ENCODE results near the gene STK17A. TPM values are rescaled to one million over a fixed set of nuclear protein-coding genes. Genes with fewer than 3 reads are reported as not detected.

STK17A gene
- total RNA-seq, 2 experiments from 2014 or later, result 25.8 to 28.7 TPM

- Histone ChIP-seq H3K4me2 (ENCODE audit: low read length) (peak overlapping the region; percentile 91), H4K20me1 (ENCODE audit: insufficient read depth, low read length) (peaks cover 21% of the 10 kb centered on the region), H3K36me3 (ENCODE audit: insufficient read depth, low read length) (peaks cover 5% of the 10 kb centered on the region), H3K27ac (ENCODE audit: low read depth, low read length, poor library complexity, severe bottlenecking) (no peak overlapping the region), H3K4me1 (ENCODE audit: insufficient read depth, low read length, poor library complexity, severe bottlenecking) (peaks cover 78% of the 10 kb centered on the region), H3K4me3 (ENCODE audit: low read depth, low read length, poor library complexity, severe bottlenecking) (peak overlapping the region; percentile 16), H3K9me3 (ENCODE audit: low read length) (no peaks in the 10 kb centered on the region), H3K9me2 (ENCODE audit: insufficient read depth, low read length) (no peaks in the 10 kb centered on the region), H2AFZ (ENCODE audit: low read length) (no peak overlapping the region), H3K79me2 (ENCODE audit: insufficient read depth, low read depth, low read length) (peaks cover 100% of the 10 kb centered on the region)
- no TSS peak for BruUV-seq (replicated peaks)
- no peak for TF ChIP-seq EZH2phosphoT487 (IDR thresholded peaks at IDR 0.05; ENCODE audit: borderline replicate concordance, low read depth, low read length)
- no peak for TF ChIP-seq CTCF (conservative IDR thresholded peaks at IDR 0.05; ENCODE audit: low read length)
- intact Hi-C loops (cut with micrococcal nuclease; ENCODE audit: unreplicated experiment), result loop anchor here (10.0 kb wide), 2 partner anchors 514 to 654 kb away; partner anchors contain the start of genes MRPL32 and PSMA2
- ChIA-PET POLR2A (interaction anchor here (0.7 to 1.9 kb wide), 7 partner anchors 17 to 111 kb away, joined by 3 to 7 read pairs (median 3); no protein-coding TSS in a partner anchor), CTCF (ENCODE audit: unreplicated experiment) (no interaction called here)
- DNase-seq (ENCODE audit: low spot score), result no peak
Observed at GRCh38 chr7:43588477-43589132, 5.7 kb downstream of the STK17A start.

GRCh38 chr7:43589133-43589478, 6.2 kb downstream of the STK17A start:
- Histone ChIP-seq H3K36me3 (ENCODE audit: insufficient read depth, low read length) (peaks cover 5% of the 10 kb centered on the region), H3K79me2 (ENCODE audit: insufficient read depth, low read depth, low read length) (peaks cover 100% of the 10 kb centered on the region), H2AFZ (ENCODE audit: low read length) (no peak overlapping the region), H3K9me2 (ENCODE audit: insufficient read depth, low read length) (no peaks in the 10 kb centered on the region), H3K4me2 (ENCODE audit: low read length) (peak overlapping the region; percentile 91), H3K27ac (ENCODE audit: low read depth, low read length, poor library complexity, severe bottlenecking) (no peak overlapping the region), H3K9me3 (ENCODE audit: low read length) (no peaks in the 10 kb centered on the region), H3K4me3 (ENCODE audit: low read depth, low read length, poor library complexity, severe bottlenecking) (no peak overlapping the region), H3K4me1 (ENCODE audit: insufficient read depth, low read length, poor library complexity, severe bottlenecking) (peaks cover 83% of the 10 kb centered on the region), H4K20me1 (ENCODE audit: insufficient read depth, low read length) (peaks cover 24% of the 10 kb centered on the region)
- no peak for TF ChIP-seq CTCF (conservative IDR thresholded peaks at IDR 0.05; ENCODE audit: low read length)
- TF ChIP-seq EZH2phosphoT487 (IDR thresholded peaks at IDR 0.05; ENCODE audit: borderline replicate concordance, low read depth, low read length), result no peak
- intact Hi-C loops (cut with micrococcal nuclease; ENCODE audit: unreplicated experiment), result loop anchor here (10.0 kb wide), 2 partner anchors 514 to 654 kb away; partner anchors contain the start of genes MRPL32 and PSMA2
- BruUV-seq (replicated peaks), result no TSS peak
- ChIA-PET CTCF (ENCODE audit: unreplicated experiment) (no interaction called here), POLR2A (interaction anchor here (0.7 to 1.1 kb wide), 3 partner anchors 16 to 61 kb away, joined by 3 read pairs; no protein-coding TSS in a partner anchor)
- DNase-seq (ENCODE audit: low spot score), result no peak

GRCh38 chr7:43589728-43590127, 6.8 kb downstream of the STK17A start:
- POLR2A ChIA-PET, result interaction anchor here (1.0 to 1.1 kb wide), 2 partner anchors 57 to 59 kb away, joined by 3 read pairs; no protein-coding TSS in a partner anchor
- H3K4me3 ChIP-seq (ENCODE audit: low read depth, low read length, poor library complexity, severe bottlenecking), result no peak overlapping the region
- intact Hi-C loops (cut with micrococcal nuclease; ENCODE audit: unreplicated experiment), result loop anchor here (10.0 kb wide), 2 partner anchors 515 to 655 kb away; partner anchors contain the start of genes MRPL32 and PSMA2
- no peak overlapping the region for H3K27ac ChIP-seq (ENCODE audit: low read depth, low read length, poor library complexity, severe bottlenecking)
- TF ChIP-seq CTCF (conservative IDR thresholded peaks at IDR 0.05; ENCODE audit: low read length), result no peak
- no peak for TF ChIP-seq EZH2phosphoT487 (IDR thresholded peaks at IDR 0.05; ENCODE audit: borderline replicate concordance, low read depth, low read length)
- peaks cover 5% of the 10 kb centered on the region for H3K36me3 ChIP-seq (ENCODE audit: insufficient read depth, low read length)
- DNase-seq (ENCODE audit: low spot score), result no peak
- H2AFZ ChIP-seq (ENCODE audit: low read length), result no peak overlapping the region
- H3K79me2 ChIP-seq (ENCODE audit: insufficient read depth, low read depth, low read length), result peaks cover 100% of the 10 kb centered on the region
- peak overlapping the region; percentile 91 for H3K4me2 ChIP-seq (ENCODE audit: low read length)
- H3K9me3 ChIP-seq (ENCODE audit: low read length), result no peaks in the 10 kb centered on the region
- BruUV-seq (replicated peaks), result no TSS peak
- H4K20me1 ChIP-seq (ENCODE audit: insufficient read depth, low read length), result peaks cover 24% of the 10 kb centered on the region
- CTCF ChIA-PET (ENCODE audit: unreplicated experiment), result no interaction called here
- no peaks in the 10 kb centered on the region for H3K9me2 ChIP-seq (ENCODE audit: insufficient read depth, low read length)
- peaks cover 90% of the 10 kb centered on the region for H3K4me1 ChIP-seq (ENCODE audit: insufficient read depth, low read length, poor library complexity, severe bottlenecking)
